Thyroid gland (tissue), 4 donors: ENCODE results near the gene BMPR1B.

Experiments used
- CTCF ChIP-seq, 6 experiments: fragments of 200-600 bp in 3 of 6; fragments of 450-650 bp in 3 of 6; sonication (generic) in 3 of 6; IDR thresholded peaks; one replicate each; pipeline ENCODE4 v1.5.1; 2016 to 2019; ENCODE audit warnings: antibody characterized with exemption in 6 of 6, mild to moderate bottlenecking in 2 of 6, inconsistent platforms in 1 of 6, moderate library complexity in 1 of 6
- POLR2A ChIP-seq, 2 donors: fragments of 450-650 bp; IDR thresholded peaks; one replicate each; pipeline ENCODE4 v1.6.1; 2017; ENCODE audit warnings: antibody characterized with exemption in 2 of 2, mild to moderate bottlenecking in 2 of 2, moderate library complexity in 1 of 2

GRCh38 chr4:94813221-94813620 lies 55.5 kb downstream of the BMPR1B start:
- TF ChIP-seq CTCF (IDR thresholded peaks at IDR 0.05) (no peak), POLR2A (IDR thresholded peaks at IDR 0.05) (no peak)
